GM21515 (cell line): ENCODE results near the gene OPRL1.

Source experiments
- ATAC-seq: cut with Tn5 transposase; IDR thresholded peaks from one replicate; pipeline ENCODE4 v1.9.1; 2021; ENCODE audit not compliant: unreplicated experiment

The OPRL1 gene

DNA sequence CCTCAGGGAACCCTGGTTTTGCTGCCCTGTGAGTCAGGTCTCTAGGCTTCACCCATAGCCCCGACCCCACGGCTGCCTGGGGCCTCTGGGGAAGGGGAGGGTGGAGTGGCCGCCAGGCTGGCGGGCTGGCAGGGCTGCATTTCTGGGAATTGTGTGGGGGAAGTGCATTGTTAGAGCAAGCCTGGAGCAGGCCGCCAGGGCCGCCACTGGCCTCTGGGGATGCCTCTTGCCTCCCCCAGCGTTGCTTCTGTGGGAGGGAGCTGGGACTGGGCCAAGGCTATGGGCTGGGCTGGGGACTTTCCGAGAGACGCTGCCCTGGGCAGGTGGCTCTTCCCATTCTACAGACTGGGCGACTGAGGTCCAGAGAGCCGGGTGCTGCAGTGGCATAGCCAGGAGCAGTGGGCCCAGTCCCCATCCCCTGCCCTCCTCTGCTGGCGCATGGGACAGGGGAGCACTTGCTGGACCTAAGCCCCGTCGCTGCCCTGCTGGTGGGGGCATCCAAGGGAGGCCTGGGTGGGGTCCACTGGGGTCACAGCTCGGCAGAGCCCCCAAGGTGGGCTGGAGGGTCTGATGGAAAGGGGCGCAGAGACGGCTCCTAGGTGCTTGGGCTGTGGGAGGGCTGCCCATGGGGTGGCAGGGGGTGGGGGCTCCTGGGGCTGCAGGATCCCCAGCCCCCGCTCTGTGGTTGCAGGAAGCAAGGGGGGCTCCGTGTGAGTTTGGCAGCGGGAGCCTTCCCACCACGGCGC is 23.8 kb upstream of the OPRL1 start:
- ATAC-seq = no peak

DNA sequence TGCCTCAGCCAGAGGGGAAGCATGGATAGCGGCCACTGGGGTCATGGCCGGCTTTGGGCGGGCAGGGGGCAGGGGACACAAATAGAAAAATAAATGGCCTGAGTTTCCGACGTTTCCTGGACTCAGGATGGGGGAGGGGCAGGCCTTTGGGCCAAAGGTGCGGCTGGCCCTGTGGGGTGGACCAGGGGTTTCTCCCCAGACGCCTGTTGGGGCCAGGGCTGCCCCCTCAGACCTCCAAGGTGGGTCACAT is 23.3 kb upstream of the OPRL1 start:
- no peak for ATAC-seq

DNA sequence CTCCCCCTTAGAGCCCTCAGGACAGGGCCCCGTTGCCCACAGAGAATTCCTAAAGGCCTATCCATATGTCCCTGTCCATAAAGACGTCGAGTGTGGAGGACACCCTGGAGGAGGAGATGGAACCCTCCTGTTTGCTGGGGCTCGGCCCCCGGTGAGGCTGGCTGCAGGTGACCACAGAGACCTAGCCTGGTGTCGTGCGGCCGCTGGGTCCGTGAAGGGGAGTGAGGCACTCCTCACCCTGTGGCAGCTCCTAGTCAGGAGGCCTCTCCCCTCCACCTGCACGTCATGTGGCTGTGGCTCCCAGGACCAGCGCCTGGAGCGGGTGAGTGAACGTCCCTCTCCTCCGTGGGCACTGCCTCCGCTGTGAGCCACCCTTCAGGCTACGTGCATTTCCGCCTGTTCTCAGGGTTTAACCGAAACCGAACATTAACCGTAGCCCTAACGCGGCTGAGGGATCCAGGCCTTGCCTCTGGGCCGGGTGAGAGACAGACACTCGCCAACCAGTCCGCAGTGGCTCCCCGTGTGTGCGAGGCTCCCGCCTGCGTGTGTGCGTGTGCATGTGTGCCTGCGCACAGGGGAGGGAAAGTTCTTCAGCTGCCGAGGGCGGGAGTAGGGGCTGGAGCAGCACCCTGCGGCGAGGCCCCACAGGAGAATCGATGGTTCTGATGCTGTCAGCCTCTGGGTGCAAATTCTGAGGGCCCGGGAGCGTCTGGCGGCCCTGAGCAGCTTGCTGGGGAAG is 22.8 kb upstream of the OPRL1 start:
- no peak for ATAC-seq

DNA sequence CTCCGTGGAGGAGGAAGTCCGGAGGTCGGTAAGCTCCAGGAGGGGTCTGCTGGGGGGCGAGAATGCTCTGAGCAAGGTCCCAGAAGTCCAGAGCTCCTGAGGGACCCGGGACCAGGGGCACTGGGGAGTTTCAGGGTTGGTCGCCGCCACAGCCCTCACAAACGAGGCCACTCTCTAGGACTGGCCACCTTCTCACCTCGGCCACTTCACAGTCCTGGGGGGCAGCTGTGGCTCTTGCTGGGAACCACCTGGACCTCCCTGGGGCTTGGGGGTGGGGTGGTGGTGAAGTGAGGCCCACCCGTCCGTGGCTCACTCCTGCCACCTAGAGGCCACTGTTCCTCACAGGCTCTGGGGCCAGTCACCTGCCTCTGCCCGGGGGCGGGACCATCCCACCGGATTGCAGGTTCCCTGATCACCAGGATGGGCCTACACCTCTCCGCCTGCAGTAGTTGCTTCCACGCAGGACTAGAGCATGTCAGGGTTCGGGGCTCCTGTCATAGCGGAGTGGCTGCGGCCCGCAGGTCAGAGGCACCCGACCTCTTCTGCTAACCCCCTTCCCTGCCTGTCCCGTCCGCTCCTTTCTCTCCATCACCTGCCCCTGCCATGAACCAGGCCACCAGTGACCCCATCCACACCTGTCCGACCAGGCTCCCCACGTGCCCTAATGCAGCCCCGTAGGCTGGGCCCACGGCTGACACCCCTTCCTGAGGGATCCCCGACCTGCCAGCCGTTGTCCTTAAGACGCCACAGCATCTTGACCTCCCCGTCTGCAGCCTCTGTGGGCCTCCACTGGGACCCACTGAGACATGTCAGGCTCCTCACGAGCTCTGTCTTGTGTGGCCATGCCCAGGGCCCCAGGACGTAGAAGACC is 22.0 kb upstream of the OPRL1 start:
- peak; percentile 43 for ATAC-seq

DNA sequence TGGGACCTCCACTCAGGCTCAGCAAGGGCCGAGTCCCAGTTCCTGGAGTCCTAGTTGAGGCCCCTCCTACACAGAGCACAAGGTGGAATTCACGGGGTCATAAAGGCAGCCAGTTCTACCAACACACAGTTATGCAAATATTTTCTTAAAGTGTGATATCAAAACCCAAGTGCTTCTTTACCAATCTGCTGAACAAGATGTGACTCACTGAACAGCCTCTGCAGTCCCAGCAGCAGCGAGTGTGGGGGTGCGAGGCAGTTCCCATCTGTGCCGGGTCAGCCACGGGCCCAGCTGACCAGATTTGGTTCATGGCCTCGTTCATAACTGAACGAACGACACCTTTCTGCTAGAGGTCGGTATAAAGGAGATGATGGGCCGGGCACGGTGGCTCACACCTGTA is 21.3 kb upstream of the OPRL1 start:
- ATAC-seq = no peak

DNA sequence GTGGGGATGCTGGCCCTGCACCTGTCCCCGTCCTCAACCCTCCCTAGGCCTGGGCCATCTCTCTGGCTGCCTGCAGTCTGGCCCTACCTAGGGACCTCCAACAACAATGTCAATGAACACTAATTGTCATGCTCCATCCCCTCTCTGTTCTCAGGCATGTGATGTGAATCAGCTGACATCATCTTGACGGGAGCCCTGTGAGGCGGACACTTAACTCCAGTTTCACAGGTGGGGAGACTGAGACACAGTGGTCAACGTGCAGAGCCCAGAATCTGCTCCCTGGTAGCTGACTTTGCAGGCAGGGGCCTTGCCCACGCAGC is 17.6 kb upstream of the OPRL1 start:
- ATAC-seq = no peak

DNA sequence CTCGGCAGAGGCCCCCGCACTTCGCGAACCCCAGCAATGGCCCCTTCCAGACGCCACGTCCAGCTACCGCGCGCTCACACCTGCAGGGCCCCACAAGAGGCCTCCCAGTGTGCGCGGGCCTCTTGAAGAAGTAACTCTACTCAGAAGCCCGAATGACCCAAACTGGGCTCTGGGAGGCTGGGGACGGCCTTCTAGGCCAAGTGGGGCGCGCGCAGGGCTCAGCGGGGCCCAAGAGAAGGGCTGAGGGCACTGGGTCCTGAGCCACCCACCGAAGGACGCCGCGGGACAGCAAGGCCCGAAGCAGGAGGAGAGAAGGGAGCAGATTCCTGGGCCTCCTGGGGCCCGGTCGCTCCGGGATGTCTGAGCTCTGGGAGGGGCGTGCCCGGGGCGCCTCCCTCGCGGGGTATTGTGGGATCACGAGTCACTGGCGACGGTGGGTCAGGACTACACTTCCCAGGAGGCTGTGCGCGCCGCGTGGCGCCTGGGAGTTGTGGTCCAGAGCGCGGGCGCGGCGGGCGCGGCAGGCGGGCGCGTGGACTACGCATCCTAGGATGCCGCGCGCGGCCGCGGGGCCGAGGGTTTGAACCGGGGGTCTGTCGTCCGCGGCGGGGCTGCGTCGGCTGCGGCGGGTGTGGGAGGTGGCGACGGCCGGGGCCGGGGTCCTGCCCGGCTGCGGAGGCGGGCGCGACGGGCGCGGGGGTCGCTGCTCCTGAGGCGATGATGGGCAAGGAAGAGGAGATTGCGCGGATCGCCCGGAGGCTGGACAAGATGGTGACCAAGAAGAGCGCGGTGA is 17.1 kb upstream of the OPRL1 start, which contains the start of gene TCEA2:
TCEA2 (plus strand) TSS at position 603 of the 793 bp plus-strand sequence; CDS start at position 718, 115 bp downstream.
- ATAC-seq = peak; percentile 70

DNA sequence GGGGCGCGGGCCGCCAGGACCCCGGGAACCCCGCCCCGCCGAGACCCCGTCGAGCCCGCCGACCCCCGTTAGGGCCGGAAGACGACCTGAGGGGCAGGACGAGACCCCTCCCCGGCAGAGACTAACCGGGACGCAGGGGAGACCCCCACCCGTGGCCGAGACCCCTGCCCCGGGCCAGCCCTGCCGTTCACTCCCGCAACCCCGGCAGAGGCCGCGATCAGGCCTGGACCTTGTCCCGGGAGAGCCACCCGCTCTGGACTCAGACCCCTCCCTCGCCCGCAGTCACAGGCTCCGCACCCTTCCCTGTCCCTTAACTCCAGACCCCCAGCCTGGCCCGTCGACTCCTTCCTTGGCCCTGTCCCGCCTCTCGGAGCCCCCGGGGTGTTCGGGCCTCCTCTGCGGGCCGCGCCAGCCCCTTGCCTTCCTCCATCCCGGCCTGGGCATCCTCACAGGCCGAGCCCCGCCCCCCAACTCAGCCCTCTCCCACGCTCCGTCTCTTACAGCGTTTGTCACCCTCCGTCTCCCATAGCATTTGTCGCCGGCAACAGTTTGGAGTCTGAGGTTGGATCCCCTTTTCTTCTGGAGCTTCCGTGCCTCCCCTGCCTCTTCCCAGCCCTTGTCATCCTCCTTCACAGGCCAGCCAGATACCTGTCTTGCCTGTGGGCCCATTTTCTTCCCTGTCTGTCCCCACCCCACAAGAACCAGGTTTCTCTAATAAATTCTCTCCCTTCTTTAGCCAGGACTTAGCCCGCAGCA is 16.3 kb upstream of the OPRL1 start:
- ATAC-seq = no peak

DNA sequence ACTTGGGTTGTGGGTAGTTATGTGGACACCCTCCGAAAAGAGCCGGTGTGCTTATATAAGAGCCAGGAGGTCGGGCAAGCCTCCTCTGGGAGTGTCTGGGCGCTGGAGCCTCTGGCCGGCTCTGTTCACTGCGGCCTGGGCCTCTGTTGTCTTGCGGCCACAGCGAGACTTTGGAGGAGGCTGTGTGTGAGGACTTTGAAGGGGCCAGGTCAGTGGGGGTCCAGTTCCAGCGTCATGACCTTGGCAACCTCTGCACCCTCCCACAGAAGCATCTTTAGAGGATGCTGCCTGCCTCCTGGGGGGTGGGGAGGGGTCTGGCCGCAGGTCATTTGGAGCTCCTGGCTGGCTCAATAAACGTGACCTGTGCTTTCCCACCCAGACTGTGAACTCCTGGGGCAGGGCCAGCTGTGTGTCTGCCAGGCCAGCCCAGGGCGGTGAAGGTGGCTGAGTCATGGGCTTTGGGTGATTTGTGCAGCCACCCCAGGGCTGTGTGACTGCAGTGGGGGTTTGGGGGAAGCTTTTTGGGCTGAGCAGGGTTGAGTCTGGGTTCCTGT is 15.7 kb upstream of the OPRL1 start:
- ATAC-seq = no peak

DNA sequence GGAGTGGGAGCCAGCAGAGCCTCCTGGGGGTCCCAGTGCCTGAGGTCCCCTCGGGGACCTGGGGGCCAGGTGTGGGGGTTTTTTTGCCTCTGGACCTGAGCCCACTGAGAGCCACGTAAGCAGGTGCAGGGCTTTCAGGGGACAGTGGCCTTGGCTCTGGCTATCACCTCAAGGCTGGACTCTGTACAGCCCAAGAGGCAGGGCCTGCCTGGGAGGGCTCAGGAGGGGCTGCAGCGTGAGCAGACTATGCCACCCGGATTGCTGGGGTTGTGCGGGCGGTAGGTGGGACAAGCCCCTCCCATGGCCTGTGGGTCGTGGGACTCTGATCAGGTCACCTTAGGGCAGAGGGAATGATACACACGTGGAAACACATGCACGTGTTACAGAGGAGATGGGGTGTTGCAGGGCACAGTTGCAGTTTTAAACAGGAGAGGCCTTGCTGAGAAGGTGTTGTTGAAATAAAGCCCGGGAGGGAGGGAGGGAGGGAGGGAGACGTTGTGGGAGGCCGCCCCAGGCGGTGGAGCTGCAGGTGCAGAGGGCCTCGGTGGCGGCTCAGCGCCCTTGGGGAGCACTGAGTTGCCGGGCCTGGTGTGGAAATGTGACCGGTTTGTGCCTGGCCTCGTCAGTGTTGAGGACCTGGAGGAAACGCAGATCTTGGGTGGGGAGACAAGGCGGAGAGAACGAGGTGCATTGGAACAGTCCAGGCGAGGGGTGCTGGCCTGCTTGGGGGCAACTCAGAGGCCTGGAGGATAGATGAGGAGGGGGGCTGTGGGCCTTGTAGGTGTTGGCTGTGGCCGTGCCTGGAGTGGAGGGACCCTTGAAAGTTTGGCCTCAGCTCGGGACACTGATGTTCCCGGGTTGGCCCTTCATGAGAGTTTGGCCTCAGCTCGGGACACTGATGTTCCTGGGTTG is 14.6 kb upstream of the OPRL1 start:
- ATAC-seq = no peak

DNA sequence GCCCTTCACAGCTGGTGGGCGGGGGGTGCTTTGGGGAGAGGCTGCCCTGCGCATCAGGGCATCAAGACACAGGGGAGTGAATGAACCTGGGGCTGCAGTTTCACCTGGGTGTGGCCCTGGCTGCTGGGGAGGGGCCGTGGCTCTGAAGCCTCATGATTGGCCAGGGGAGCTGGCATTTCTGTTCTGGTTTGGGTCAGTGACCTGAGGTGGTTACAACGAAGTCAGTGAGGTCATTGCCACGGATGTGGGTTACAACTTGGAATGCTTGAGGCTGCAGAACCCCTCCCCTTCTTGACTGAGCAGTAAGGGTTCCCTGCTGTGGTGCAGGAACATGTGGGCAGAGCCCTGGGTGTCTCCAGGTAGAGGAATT is 13.9 kb upstream of the OPRL1 start:
- ATAC-seq = peak; percentile 35

DNA sequence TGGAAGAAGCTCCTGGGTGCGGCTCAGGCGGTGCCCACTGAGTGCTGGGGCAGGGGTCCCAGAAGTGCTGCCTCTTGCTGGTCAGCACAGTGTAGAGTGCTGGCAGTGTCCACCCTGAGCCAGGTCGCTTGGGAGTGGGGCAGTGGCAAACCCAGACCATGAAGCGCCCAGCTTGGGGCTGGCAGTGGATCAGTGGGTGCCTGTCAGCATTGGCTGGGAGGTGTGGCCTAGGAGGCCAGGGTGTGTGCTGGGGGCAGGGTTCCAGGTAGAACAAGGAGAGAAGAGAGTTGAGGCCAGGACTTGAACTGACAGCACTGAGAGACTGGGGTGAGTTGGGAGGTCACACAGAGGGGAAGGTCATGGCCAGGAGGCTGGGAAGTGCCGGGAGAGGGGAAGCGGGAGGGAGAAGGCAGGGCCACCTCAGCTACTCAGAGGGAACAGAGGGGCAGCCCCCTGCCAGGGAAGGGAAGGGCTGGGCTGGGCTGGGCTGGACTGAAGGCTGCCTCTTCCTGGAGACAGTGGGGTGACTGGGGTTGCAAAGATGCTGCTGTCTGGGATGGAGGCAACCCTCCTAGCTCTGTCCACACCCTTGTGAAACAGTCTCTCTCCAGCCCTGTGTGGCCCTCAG is 12.8 kb upstream of the OPRL1 start:
- ATAC-seq = no peak

DNA sequence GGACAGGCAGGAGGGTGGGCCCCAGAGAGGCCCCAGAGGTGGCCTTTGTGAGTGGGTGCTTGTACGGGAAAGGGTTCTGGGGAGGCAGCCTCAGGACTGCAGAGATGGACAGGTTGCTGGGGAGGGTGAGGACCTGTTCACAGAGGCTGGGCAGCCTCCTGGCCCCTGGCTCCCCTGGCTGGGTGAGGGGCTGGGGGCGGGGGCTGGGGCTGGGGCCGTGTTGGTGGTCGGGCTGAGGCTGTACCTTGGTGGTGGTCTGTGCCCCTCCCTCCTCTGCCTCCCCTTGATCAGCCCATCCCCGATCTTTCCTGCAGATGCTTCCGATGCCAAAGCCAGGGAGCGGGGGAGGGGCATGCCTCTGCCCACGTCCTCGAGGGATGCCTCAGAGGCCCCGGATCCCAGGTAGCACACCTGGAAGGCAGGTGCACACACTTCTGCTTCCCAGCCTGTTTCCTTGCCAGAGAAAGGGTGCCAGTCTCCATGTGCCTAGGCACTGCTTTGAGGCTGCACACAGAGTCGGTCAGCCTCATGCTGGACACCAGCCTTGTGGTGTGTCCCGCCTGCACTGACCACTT is 12.1 kb upstream of the OPRL1 start:
- ATAC-seq = no peak

DNA sequence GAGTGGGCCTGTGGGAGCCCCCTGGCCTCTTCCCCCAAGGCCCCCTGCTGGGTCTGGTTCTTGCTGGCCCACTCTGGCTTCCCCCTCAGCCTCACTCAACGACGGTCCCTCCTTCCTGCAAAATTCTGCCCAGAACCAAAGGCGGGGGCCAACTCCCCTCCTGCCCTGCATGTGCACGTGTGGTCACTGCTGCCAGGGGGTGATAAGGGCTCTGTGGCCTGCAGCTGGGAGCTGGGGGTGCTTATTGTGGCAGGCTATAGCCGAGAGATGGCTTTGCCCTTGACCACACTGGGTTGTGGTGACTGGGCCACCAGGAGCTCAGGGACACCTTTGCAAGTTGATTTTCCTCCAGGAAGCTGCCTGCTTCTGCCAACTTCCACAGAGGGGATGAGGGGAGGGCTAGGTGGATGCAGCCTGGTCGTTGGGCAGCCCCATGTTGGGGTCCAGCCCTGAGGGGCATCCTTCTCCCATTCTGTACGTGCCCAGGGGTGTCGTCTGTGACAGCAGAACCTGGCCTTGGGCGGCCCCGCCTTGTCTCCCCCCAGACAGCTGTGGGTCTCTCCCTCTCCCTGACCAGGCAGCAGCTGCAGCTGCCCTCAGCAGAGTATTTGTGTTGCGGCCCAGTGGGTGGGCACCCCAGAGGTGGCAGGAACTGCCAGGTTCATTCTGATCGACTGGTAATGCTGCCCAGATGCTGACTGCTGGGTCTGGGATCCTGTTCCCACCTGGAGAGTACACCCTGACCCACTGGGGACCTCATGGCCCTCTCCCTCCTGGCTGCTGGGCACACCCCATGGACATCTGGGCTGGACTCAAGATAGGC is 11.3 kb upstream of the OPRL1 start:
- no peak for ATAC-seq

DNA sequence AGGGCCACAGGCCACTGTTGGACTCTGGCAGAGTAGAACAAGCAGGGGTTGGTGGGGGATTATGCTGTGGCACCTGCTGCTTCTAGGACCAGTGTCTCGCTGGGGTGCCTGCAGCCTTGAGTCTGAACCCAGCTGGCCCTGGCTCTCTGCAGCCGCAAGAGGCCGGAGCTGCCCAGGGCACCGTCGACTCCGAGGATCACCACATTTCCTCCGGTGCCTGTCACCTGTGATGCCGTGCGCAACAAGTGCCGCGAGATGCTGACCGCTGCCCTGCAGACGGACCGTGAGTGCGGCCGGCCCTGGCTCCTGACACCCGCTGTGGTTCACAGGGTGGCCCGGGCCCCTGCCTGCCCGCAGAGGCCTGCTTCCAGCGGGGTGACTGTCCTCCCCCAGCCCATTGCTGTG is 10.7 kb upstream of the OPRL1 start:
- no peak for ATAC-seq

DNA sequence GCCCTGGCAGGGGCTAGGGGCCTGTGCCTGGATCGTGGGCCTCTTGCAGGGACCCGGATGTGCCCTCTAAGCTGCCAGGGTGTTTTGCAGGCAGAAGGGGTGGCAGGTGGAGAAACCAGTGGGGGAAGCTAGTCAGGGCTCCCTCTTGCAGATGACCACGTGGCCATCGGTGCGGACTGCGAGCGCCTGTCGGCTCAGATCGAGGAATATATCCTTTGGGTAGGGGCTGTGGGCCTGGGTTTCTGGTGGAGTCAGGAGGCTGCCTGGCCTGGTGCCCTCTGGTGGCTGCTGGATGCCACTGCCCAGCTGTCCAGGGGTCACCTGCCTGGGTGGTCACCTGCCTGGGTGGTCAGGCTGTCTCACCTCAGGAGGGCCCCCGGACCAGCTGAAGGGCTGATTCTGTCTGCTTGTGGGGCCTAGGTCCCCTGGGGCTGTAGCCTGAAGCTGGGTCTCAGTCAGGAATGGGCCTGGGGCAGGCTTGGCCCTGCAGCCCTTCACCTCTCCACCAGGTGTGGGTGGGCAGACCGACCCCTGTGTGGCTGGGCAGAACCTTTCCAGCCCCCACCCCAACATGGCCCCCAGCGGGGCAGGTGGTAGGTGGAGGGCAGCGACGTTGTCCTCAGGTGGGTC is 10.2 kb upstream of the OPRL1 start:
- ATAC-seq = no peak
